ENCODE results near the gene CNTNAP4.

The CNTNAP4 gene

DNA sequence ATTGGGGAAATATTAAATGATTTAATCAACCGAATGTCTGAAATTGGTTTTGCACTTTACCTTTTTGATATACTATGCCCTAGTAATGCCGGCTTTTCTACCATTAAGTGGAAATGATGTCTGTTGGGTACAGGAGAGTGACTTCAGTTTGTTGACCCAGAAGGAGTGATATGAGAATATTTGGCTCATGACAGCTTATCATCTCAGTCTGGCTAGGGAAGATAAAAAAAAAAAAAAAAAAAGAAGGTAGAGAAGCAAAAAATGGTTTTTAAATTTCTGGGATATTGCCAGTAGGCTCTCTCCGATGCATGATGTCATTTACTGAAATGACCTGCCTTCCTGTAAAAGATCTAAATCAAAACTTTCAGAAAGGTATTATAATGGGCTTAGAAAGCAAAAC, 69.0 kb downstream of the CNTNAP4 start:
- POLR2A ChIA-PET, result no interaction called here
- CTCF ChIA-PET, result no interaction called here
- no peak for DNase-seq (ENCODE audit: extremely low spot score)
- TF ChIP-seq, protein P1, sequence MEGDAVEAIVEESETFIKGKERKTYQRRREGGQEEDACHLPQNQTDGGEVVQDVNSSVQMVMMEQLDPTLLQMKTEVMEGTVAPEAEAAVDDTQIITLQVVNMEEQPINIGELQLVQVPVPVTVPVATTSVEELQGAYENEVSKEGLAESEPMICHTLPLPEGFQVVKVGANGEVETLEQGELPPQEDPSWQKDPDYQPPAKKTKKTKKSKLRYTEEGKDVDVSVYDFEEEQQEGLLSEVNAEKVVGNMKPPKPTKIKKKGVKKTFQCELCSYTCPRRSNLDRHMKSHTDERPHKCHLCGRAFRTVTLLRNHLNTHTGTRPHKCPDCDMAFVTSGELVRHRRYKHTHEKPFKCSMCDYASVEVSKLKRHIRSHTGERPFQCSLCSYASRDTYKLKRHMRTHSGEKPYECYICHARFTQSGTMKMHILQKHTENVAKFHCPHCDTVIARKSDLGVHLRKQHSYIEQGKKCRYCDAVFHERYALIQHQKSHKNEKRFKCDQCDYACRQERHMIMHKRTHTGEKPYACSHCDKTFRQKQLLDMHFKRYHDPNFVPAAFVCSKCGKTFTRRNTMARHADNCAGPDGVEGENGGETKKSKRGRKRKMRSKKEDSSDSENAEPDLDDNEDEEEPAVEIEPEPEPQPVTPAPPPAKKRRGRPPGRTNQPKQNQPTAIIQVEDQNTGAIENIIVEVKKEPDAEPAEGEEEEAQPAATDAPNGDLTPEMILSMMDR (IDR thresholded peaks at IDR 0.05; ENCODE audit: control extremely low read depth, extremely low read depth, low read depth, missing control alignments), result no peak

DNA sequence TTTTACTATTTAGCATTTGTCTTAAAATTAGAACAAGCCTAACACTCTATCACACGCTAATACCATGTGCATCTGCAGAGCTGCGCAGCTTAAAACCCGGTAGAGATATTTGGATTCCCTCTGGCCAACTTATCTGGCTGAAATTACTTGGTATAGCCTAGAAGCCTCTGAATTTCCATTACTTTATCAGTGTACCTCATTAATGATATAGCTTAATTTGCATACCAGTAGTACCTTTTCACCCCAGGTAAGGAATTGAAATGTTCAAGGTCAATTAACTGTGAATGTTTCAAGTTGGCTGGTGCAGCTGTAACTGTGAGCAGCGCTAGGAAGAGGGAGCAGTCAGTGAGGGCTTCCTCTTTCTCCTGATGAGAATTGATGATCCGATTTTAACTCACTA, 74.2 kb downstream of the CNTNAP4 start:
- DNase-seq (ENCODE audit: extremely low spot score), result no peak
- TF ChIP-seq, protein P1 (IDR thresholded peaks at IDR 0.05; ENCODE audit: control extremely low read depth, extremely low read depth, low read depth, missing control alignments), result no peak
- ChIA-PET POLR2A (no interaction called here), CTCF (interaction anchor here (1.0 kb wide), 1 partner anchor 223 kb away, joined by 3 read pairs; no protein-coding TSS in a partner anchor)

DNA sequence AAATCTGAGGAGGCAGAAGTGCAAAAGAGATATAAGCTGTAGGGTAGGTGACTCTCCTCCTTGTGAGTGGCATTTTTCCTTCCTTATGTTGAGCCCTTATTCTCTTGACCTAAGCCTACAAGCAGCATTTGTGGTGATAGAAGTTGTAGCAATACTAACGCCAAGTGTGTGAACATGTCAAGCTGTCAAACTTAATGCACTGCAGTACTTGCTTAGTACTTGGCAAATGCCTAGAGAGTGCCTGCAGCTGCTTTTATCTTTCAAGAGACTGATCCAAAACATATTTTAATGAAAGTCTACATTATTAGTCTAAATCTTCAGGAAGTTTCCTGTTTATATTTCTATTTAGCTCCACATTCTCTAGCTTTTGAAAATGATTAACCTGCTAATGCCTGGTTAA, 83.2 kb downstream of the CNTNAP4 start:
- TF ChIP-seq, protein P1 (IDR thresholded peaks at IDR 0.05; ENCODE audit: control extremely low read depth, extremely low read depth, low read depth, missing control alignments), result no peak
- ChIA-PET CTCF (no interaction called here), POLR2A (no interaction called here)
- no peak for DNase-seq (ENCODE audit: extremely low spot score)

DNA sequence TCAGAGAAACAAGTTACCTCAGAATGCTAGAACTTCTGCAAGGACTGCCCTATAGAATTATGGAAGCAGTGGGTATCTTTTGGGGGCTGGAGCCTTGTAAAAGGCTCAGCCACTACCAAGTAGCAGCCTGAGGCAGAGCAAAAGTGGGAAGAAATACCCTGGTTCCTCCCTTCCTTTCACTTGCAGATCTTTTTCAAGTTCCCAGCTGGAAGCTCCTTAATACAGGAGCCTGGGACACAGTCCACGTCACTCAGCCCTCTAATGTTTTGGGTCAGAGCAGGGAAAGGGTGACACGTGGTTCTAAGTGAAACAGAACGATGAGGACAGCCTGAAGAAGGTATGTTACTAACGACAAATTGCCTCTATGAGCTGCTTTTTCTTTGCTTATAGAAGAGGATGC, 93.1 kb downstream of the CNTNAP4 start:
- no peak for DNase-seq (ENCODE audit: extremely low spot score)
- TF ChIP-seq, protein P1 (IDR thresholded peaks at IDR 0.05; ENCODE audit: control extremely low read depth, extremely low read depth, low read depth, missing control alignments), result no peak
- ChIA-PET POLR2A (no interaction called here), CTCF (interaction anchor here (1.4 kb wide), 1 partner anchor 12 kb away, joined by 4 read pairs; no protein-coding TSS in a partner anchor)

DNA sequence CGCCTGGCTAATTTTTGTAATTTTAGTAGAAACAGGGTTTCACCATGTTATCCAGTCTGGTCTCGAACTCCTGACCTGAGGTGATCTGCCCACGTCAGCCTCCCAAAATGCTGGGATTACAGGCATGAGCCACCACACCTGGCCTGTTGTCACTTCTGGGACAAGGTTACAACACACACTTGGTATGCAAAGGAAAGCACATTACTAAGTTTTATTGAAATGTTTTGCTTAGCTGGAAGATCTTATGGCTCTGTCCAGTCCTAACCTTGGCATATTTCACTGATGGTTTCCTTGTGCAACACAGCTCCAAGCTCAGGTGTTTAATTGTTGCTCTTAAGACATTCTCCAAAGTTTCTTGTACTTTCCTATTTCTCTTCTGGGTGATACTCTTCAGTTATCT, 94.2 kb downstream of the CNTNAP4 start:
- POLR2A ChIA-PET, result no interaction called here
- TF ChIP-seq, protein P1 (IDR thresholded peaks at IDR 0.05; ENCODE audit: control extremely low read depth, extremely low read depth, low read depth, missing control alignments), result no peak
- CTCF ChIA-PET, result interaction anchor here (1.8 kb wide), 1 partner anchor 15 kb away, joined by 4 read pairs; no protein-coding TSS in a partner anchor
- DNase-seq (ENCODE audit: extremely low spot score), result no peak

DNA sequence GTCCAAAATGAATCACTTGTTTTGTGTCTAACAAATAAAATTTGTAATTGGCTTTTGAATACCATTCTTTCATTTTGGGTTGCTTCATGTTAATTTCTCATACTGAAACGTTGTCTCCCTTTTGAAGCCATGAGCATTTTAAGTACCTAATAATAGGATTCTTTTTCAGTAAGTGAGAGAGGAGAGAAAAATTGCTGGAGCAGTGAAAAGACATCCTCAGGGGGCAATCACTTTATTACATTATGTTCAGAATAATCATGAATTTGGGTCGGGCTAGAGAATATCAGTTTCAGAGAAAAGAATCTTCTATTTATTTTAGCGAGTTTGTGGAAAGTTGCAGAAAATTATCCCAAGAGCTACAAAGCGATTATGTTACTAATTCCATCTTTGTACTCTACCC, 96.8 kb downstream of the CNTNAP4 start:
- no peak for DNase-seq (ENCODE audit: extremely low spot score)
- CTCF ChIA-PET, result no interaction called here
- POLR2A ChIA-PET, result no interaction called here
- TF ChIP-seq, protein P1 (IDR thresholded peaks at IDR 0.05; ENCODE audit: control extremely low read depth, extremely low read depth, low read depth, missing control alignments), result no peak

DNA sequence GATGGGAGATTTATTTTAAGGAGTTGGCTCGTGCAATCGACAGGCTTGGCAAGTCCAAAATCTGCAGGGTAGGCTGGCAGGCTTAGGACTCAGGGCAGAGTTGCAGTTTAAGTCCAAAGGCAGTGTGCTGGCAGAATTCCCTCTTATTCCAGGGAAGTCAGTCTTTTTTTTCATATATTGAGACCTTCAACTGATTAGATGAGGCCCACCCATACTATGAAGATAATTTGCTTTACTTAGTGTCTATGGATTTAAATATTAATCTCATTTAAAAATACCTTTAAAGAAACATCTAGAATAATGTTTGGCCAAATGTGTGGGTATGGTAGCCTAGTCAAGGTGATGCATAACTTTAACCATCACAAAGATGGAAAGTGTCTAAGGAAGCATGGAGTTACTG, 99.8 kb downstream of the CNTNAP4 start:
- TF ChIP-seq, protein P1 (IDR thresholded peaks at IDR 0.05; ENCODE audit: control extremely low read depth, extremely low read depth, low read depth, missing control alignments), result no peak
- CTCF ChIA-PET, result no interaction called here
- POLR2A ChIA-PET, result no interaction called here
- no peak for DNase-seq (ENCODE audit: extremely low spot score)
